ENCODE data around the gene PRKCB. TPM values are rescaled to one million over a fixed set of nuclear protein-coding genes. Genes with fewer than 3 reads are reported as not detected.

The PRKCB gene
- 1.7 TPM for total RNA-seq
- long read RNA-seq, full-length matches to known transcripts, result 4 of 4 reads
- long read RNA-seq, partial matches to known transcripts, result 0 of 4 reads
- long read RNA-seq, other reads (novel, unspliced or antisense), result 0 of 4 reads

DNA sequence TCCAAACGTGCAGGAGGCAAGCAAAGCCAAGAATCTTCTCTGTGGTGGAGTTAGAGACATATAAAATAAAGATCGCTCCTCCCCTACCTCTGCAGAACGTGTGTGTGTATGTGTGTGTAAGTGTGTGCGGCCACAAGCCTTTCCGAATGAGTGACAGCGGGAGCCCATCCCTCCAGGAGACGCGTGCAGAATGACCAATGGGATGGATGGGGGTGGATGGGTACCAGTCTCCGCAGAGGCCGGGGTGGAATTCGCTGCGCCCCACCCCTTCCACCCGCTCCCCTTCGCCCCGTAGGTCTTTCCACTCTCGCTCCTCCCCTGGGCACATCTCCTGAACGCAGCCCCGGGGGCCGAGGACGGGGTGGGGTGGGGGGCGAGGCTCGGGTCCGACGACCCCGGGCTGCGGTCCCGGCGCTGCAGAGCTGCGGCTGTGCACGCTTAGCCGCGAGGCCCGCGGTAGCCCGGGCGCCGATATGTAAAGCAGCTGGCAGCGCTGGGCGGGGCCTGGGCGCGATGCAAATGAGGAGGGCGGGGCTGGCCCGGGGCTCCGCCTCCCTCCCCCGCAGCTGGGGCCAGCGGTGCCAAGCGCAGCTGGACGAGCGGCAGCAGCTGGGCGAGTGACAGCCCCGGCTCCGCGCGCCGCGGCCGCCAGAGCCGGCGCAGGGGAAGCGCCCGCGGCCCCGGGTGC, at the start of gene PRKCB:
TSS of gene PRKCB (plus strand) at position 594 of the 688 bp plus-strand sequence.
- DNase-seq (peak; percentile 89), ATAC-seq (ENCODE audit: poor library complexity) (peak; percentile 92)
- intact Hi-C loops (cut with DNase I), result no loop called here

- ATAC-seq (ENCODE audit: poor library complexity) (no peak), DNase-seq (no peak)
- intact Hi-C loops (cut with DNase I), result no loop called here
These were observed 48.7 kb upstream of the PRKCB start for GRCh38 chr16:23786964-23787561.

- DNase-seq (no peak), ATAC-seq (ENCODE audit: poor library complexity) (no peak)
- intact Hi-C loops (cut with DNase I), result no loop called here
These were observed 47.1 kb upstream of the PRKCB start for GRCh38 chr16:23788685-23789084.

DNA sequence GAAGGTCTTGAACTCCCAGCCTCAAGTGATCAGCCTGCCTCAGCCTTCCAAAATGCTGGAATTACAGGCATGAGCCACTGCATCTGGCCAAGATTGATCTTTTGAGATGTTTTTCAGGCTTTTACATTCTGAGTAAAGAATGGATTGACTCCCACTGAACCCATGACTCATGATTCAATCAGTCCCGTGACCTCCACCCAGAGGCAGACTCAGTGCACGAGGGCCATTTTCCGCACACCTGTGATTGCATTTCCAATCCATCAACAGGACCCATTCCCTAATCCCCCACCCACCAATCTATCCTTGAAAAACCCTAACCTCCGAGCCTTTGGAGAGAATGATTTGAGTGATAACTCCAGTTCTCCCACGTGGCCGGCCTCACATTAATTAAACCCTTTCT, 40.4 kb upstream of the PRKCB start:
- DNase-seq (no peak), ATAC-seq (ENCODE audit: poor library complexity) (no peak)
- intact Hi-C loops (cut with DNase I), result loop anchor here (10.0 kb wide), 1 partner anchor 239 kb away; no protein-coding TSS in a partner anchor

DNA sequence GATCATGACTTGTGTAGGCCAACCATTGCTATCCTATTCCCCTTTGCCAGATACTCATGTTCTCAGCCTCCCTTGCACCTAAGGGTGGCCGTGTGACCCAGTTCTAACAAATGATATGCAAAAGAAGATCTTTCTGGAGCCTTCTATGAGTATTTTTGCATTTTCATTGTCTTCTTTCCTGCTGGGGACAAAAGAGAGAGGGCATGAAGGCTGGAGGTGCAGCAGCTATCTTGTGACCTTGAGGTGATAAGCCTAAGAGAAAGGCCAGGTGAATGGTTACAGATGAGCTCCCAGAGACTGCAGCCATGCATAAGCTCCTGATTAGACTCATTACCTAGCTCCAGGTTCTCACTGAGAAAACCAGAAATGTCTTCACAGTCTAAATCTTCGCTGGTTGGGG, 38.8 kb upstream of the PRKCB start:
- intact Hi-C loops (cut with DNase I), result loop anchor here (10.0 kb wide), 1 partner anchor 238 kb away; no protein-coding TSS in a partner anchor
- DNase-seq (no peak), ATAC-seq (ENCODE audit: poor library complexity) (no peak)

DNA sequence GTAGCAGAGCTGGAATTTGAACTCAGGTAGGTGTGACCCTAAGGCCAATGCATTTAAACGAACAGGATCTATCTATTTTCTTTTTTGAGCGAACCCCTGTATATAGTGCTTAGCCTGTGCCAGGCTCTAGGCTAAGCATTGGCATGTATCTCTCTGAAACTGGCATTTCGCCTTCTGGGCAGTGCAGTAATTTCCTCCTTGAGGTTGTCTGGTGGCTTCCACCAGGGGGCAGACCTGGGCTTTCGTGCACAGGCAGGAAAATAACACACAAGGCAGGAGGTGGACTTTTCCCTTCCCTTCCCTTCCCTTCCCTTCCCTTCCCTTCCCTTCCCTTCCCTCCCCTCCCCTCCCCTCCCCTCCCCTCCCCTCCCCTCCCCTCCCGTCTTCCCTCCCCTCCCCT, 34.4 kb upstream of the PRKCB start:
- ATAC-seq (ENCODE audit: poor library complexity) (peak; percentile 84), DNase-seq (peak; percentile 82)
- intact Hi-C loops (cut with DNase I), result no loop called here

DNA sequence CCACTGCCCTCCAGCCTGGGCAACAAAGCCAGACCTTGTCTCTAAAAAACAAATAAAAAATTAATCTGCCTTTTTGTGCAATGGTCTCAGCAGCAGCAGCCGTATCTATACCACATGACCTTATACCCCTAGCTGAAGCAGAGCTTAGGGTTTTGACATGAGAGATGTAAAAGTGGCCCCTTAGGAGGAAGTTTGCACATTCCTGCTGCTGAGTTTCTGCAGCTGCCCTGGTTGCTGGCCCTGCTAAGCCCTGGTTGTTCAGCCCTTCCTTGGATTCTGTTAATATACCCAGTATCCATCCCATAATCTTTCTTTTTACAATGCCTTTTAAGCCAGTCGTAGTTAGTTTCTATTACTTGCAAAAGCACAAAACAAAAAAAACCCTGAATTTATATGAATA, 33.0 kb upstream of the PRKCB start:
- ATAC-seq (ENCODE audit: poor library complexity) (no peak), DNase-seq (no peak)
- intact Hi-C loops (cut with DNase I), result no loop called here

GRCh38 chr16:23803591-23804123, 32.1 kb upstream of the PRKCB start:
- DNase-seq, result peak; percentile 64
- no peak for ATAC-seq (ENCODE audit: poor library complexity)
- intact Hi-C loops (cut with DNase I), result no loop called here

DNA sequence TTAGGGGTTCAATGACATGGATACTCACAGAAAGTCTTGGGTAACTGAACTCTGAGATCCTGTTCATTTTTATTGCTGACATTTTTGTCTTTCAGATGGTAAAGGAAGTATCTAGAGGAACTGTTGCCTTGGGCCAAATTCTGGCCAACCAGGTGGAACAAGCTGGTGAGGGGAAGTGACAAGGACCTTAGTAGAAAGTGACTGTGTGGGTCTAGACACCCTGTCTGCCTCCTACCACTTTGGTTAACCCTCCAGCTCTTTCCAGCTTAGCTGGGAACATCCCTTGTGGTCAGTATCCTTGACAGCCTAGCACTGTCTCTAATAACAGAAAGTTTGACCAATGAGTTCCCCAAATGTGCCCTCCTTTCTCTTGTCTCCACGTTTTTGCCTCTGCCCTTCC, 28.8 kb upstream of the PRKCB start:
- DNase-seq, result no peak
- intact Hi-C loops (cut with DNase I), result no loop called here
- no peak for ATAC-seq (ENCODE audit: poor library complexity)

DNA sequence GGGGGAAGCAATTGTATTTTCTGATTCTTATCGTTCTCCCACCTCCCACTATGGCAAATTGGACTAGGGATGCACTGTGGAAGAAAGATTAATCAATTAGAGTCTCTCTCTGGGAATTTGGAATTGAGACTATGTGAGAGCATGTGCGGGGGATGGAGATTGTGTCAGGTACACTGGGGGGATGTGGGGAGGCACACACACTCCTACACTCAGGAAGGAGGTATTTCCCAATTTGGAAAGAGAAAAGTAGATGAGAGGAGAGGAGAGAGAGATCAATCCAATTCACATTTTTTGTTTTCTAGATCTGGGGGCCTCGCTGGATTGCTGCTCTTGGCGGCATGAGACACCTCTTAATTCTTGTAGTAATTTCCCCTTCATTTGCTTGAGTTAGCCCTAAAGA, 14.3 kb upstream of the PRKCB start:
- ATAC-seq (ENCODE audit: poor library complexity) (no peak), DNase-seq (no peak)
- intact Hi-C loops (cut with DNase I), result no loop called here

GRCh38 chr16:23821875-23822688, 13.7 kb upstream of the PRKCB start:
- no peak for ATAC-seq (ENCODE audit: poor library complexity)
- DNase-seq, result no peak
- intact Hi-C loops (cut with DNase I), result no loop called here

GRCh38 chr16:23823475-23824384, 12.1 kb upstream of the PRKCB start:
- no peak for ATAC-seq (ENCODE audit: poor library complexity)

GRCh38 chr16:23824909-23825308, 10.9 kb upstream of the PRKCB start:
- no peak for ATAC-seq (ENCODE audit: poor library complexity)
- intact Hi-C loops (cut with DNase I), result no loop called here
- no peak for DNase-seq

More at GRCh38 chr16:23823475-23824384, 12.1 kb upstream of the PRKCB start:
- DNase-seq, result no peak
- intact Hi-C loops (cut with DNase I), result no loop called here

- DNase-seq (no peak), ATAC-seq (ENCODE audit: poor library complexity) (peak; percentile 68)
- intact Hi-C loops (cut with DNase I), result no loop called here
These were observed 9.2 kb upstream of the PRKCB start for GRCh38 chr16:23826528-23827045.

DNA sequence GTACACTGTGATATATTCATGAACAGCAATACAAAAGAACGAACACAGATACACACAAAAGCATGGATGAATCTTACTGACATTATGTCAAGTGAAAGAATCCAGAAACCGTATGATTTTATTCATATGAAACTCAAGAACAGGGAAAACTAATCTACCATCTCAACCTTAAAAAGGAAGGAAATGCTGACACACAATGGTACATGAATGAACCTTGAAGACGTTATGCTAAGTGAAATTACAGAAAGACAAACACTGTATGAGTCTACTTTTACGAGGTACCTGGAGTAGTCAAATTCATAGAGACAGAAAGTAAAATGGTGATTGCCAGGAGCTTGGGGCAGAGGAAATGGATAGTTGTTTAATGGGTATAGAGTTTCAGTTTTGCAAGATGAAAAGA, 8.7 kb upstream of the PRKCB start:
- ATAC-seq (ENCODE audit: poor library complexity), result no peak
- intact Hi-C loops (cut with DNase I), result no loop called here

DNA sequence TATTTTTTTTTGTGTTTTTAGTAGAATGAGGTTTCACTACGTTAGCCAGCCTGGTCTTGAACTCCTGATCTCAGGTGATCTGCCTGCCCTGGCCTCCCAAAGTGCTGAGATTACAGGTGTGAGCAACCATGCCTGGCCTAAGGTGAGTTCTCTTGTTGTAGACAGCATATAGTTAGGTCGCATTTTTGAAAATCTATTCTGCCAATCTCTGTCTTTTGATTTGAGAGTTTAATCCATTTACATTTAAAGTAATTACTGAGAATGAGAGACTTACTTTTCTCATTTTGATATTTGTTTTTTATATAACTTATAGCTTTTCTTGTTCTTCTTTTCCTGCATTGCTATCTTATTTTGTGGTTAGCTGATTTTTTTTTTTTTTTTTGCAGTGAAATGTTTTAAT, 6.3 kb upstream of the PRKCB start:
- ATAC-seq (ENCODE audit: poor library complexity) (no peak), DNase-seq (no peak)
- intact Hi-C loops (cut with DNase I), result no loop called here

More for the DNA sequence above, 8.7 kb upstream of the PRKCB start:
- DNase-seq, result no peak

DNA sequence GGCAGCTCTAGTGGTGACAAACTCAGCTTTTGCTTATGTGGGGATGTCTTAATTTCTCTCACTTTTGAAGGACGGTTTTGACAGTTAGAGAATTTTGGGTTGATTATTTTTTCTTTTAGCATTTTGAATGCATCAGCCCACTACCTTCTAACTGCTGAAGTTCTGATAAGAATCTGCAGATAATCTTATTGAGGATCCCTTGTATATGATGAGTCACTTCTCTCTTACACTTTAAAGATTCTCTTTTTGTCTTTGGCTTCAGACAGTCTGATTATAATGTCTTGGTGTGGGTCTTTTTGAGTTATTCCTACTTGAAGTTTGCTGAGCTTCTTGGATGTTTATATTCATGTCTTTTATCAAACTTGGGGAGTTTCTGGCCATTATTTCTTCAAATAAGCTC, 5.5 kb upstream of the PRKCB start:
- intact Hi-C loops (cut with DNase I), result no loop called here
- DNase-seq (no peak), ATAC-seq (ENCODE audit: poor library complexity) (no peak)

DNA sequence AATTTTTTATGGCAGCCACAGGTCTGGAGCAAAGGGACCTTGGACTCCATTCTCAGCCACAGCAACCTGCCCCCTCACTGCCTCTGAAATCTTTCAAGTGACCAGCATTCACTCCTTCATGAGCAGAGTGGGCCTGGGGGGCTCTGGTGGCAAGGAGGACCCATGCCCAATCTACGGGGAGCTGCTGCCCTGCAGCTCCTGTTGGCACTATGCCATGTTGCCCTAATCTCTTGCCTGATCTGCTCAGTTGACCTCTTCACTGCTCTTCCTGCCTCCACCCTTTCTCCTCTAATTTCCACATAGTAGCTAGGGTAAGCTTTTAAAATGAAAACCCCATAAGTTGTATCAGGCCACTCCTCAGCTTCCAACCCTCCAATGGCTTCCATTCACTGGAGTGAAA, 2.9 kb upstream of the PRKCB start:
- DNase-seq (no peak), ATAC-seq (ENCODE audit: poor library complexity) (no peak)
- intact Hi-C loops (cut with DNase I), result no loop called here
